CD4-positive, alpha-beta T cell treated with Interleukin-6 at 100 ng/mL for 8 hours (primary cell): ENCODE results near the gene RPS6KA2.

Source experiments
- DNase-seq: peaks from one replicate; pipeline ENCODE4 v3.0.0-alpha.2; 2020; ENCODE audit warnings: mixed read lengths, low spot score

The RPS6KA2 gene

GRCh38 chr6:166627033-166627874 is at the start of gene RPS6KA2:
Gene RPS6KA2 (minus strand): TSS chr6:166627251. CDS start chr6:166627019, 232 bp downstream.
- DNase-seq = peak; percentile 100

GRCh38 chr6:166676270-166676860 is 49.3 kb upstream of the RPS6KA2 start:
- no peak for DNase-seq

GRCh38 chr6:166675736-166676135 is 48.7 kb upstream of the RPS6KA2 start:
- no peak for DNase-seq

GRCh38 chr6:166673309-166673708 is 46.3 kb upstream of the RPS6KA2 start:
- DNase-seq = no peak

GRCh38 chr6:166672624-166673206 is 45.7 kb upstream of the RPS6KA2 start:
- DNase-seq = no peak

- no peak for DNase-seq
Observed at GRCh38 chr6:166672146-166672545, 45.1 kb upstream of the RPS6KA2 start.

GRCh38 chr6:166671434-166672081 is 44.5 kb upstream of the RPS6KA2 start:
- DNase-seq = no peak

- no peak for DNase-seq
Observed at GRCh38 chr6:166670894-166671293, 43.8 kb upstream of the RPS6KA2 start.

- no peak for DNase-seq
Observed at GRCh38 chr6:166670013-166670412, 43.0 kb upstream of the RPS6KA2 start.

GRCh38 chr6:166667796-166668610 is 41.0 kb upstream of the RPS6KA2 start:
- DNase-seq = no peak

- DNase-seq = no peak
Observed at GRCh38 chr6:166664135-166664534, 37.1 kb upstream of the RPS6KA2 start.

GRCh38 chr6:166663568-166663967 is 36.5 kb upstream of the RPS6KA2 start:
- no peak for DNase-seq

GRCh38 chr6:166662690-166663089 is 35.6 kb upstream of the RPS6KA2 start:
- DNase-seq = no peak

- no peak for DNase-seq
Observed at GRCh38 chr6:166661327-166662085, 34.5 kb upstream of the RPS6KA2 start.

- no peak for DNase-seq
Observed at GRCh38 chr6:166660157-166660688, 33.2 kb upstream of the RPS6KA2 start.

- no peak for DNase-seq
Observed at GRCh38 chr6:166659581-166659980, 32.5 kb upstream of the RPS6KA2 start.

- no peak for DNase-seq
Observed at GRCh38 chr6:166658792-166659150, 31.7 kb upstream of the RPS6KA2 start.

GRCh38 chr6:166658115-166658791 is 31.2 kb upstream of the RPS6KA2 start:
- no peak for DNase-seq

GRCh38 chr6:166657531-166657930 is 30.5 kb upstream of the RPS6KA2 start:
- no peak for DNase-seq
